DND-41 (cell line): ENCODE results near the gene CTNNBL1.

Source experiments
- EZH2 ChIP-seq: IDR thresholded peaks from 3 replicates; pipeline ENCODE4 v1.6.1; 2012; ENCODE audit warnings: borderline replicate concordance, low read depth, mild to moderate bottlenecking, moderate library complexity, low read length, inconsistent platforms; ENCODE audit not compliant: severe bottlenecking
- TF ChIP-seq, protein P1 (sequence below): IDR thresholded peaks from 2 replicates; pipeline ENCODE4 v1.5.1; 2012; ENCODE audit warnings: borderline replicate concordance, low read length, moderate library complexity, mild to moderate bottlenecking; ENCODE audit not compliant: poor library complexity, severe bottlenecking; ENCODE audit errors: extremely low read depth

DNA sequence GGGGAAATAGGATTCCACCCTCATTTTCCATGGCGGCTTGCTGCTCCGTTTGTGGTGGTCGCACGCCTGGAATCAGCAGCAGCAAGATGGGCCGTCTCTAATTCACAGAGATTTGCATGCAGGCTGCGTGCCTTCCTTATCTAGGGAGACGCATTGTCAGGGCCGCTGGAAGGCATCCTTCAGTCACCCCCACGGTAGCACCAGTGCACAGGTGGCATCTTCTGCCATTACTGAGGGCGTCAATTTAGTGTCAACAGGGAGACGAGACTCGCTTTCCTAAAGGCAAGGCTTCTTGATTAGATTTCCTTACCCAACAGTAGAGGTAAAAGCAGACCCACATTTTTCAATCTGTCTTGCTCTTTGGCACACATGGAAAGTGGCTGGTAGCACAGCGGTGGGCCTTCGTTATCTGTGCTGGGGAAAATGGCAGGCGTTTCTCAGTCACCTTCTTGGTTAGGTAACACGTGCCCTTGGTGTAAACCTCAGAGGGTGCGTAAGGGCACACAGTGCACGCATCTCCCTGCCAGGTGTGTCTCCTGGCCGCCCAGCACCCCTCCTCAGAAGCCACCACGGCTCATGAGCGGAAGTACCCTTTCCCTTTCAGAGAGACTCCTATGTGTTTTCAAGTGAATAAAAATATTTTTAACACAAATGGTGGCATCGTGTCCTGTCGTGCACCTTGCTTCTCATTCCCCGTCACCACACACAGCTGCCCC lies 181.8 kb downstream of the CTNNBL1 start:
- TF ChIP-seq, protein P1, sequence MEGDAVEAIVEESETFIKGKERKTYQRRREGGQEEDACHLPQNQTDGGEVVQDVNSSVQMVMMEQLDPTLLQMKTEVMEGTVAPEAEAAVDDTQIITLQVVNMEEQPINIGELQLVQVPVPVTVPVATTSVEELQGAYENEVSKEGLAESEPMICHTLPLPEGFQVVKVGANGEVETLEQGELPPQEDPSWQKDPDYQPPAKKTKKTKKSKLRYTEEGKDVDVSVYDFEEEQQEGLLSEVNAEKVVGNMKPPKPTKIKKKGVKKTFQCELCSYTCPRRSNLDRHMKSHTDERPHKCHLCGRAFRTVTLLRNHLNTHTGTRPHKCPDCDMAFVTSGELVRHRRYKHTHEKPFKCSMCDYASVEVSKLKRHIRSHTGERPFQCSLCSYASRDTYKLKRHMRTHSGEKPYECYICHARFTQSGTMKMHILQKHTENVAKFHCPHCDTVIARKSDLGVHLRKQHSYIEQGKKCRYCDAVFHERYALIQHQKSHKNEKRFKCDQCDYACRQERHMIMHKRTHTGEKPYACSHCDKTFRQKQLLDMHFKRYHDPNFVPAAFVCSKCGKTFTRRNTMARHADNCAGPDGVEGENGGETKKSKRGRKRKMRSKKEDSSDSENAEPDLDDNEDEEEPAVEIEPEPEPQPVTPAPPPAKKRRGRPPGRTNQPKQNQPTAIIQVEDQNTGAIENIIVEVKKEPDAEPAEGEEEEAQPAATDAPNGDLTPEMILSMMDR, result no peak
- TF ChIP-seq EZH2, result no peak
